ENCODE measurements around the gene NDUFS6. TPM values are rescaled to one million over a fixed set of nuclear protein-coding genes. Genes with fewer than 3 reads are reported as not detected.
A peak's percentile ranks its signal among the peaks of the same experiment; 100 is the strongest.

Gene NDUFS6
- total and polyA plus RNA-seq, 2 of the 4 experiments (the other 2 are of a cell fraction), result 10.4 to 69.0 TPM

DNA sequence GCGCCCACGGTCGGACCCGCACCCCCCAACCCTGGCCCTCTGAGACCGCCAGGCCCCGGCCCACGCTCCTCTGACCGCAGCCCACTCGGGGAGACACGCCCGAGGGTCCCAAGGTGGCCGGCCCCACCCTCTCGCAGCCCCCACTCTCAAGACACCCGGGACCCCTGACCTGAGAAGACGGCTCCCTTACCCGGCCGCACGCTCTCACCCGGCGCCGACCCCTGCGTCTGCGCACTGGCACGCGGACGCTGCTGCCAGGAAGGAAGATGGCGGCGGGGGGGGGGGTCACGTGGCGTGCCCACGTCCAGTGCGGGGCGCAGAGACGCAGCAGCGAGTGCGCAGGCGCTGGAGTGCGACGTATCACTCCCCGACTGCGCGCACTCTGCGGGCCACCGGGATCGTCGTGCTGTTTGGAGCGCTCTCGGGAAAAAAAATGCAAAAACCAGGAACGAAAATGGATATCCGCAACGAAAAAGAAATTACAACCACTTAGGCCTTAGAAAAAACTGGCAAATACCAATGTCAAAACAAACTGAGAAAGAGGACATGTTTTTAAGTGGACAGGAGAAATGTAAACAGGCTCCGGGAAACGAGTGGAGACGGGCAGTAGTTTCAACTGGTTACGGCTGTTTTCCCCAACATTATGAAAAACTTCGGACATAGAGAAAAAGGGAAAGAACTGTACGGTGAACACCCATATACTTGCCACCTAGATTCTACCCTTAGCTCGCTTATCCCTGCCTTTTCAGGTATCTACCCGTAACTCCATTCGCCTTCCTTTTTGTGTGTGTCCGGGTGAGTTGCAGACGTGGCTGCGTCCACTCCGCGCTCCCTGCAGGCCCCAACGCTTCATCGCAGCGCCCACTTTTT is 1.4 kb upstream of the NDUFS6 start, which contains the start of gene MRPL36 (continued):
- no peak for TF ChIP-seq CEBPB (IDR thresholded peaks at IDR 0.05; ENCODE audit: low read depth, low read length)
- TF ChIP-seq, protein P1, sequence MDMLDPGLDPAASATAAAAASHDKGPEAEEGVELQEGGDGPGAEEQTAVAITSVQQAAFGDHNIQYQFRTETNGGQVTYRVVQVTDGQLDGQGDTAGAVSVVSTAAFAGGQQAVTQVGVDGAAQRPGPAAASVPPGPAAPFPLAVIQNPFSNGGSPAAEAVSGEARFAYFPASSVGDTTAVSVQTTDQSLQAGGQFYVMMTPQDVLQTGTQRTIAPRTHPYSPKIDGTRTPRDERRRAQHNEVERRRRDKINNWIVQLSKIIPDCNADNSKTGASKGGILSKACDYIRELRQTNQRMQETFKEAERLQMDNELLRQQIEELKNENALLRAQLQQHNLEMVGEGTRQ (IDR thresholded peaks at IDR 0.05; ENCODE audit: low read depth, low read length), result peak; percentile 96

All from IMR-90 (cell line).